ENCODE data around the gene LRCH3.
"Not testable (repeated sequence)": the region's sequence is repeated elsewhere in the genome, so short reads cannot be mapped to it uniquely, and the experiment has no call there.

The LRCH3 gene

GRCh38 chr3:197841789-197842188, 50.7 kb downstream of the LRCH3 start:
- DNase-seq = no peak

DNA sequence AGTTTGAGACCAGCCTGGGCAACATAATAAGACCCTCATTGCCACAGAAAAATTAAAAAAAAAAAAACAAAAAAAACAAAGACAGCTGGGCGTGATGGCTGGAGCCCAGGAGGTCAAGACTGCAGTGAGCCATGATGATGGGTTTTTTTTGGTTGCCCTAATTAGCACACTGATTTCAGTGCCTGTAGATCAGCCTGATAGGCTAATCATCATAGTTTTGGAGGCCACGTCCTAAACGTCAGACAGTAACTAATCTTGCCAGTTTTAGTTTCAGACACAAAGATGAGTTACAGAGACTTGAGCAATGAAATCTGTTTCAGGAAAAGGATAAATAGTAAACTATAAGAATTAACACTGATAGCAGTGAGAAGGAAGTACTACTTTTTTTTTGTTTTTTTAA, 55.4 kb downstream of the LRCH3 start:
- DNase-seq = no peak

DNA sequence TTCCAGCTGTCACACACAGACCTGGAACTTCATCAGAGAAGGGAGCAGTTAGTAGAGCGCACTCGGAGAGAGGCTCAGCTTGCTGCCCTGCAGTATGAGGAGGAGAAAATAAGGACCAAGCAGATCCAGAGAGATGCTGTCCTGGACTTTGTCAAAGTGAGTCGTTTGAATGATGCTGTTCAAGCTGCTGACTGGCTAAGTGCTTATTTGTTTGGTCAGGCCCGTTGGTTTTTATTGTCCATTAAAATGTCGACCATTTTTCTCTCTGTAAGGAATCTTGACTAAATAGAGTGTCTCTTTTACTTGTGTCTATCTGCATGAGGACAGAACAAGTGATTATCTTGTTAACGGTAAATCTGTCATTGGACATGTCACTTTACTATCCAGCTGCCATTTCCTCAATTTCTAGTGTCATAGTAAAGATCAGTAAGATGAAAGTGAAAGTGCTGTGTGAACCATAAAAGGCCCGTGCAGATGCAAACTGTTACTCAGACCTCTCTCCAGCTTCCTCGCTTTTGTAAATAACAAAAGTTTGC, 56.9 kb downstream of the LRCH3 start:
- DNase-seq = peak; percentile 83

DNA sequence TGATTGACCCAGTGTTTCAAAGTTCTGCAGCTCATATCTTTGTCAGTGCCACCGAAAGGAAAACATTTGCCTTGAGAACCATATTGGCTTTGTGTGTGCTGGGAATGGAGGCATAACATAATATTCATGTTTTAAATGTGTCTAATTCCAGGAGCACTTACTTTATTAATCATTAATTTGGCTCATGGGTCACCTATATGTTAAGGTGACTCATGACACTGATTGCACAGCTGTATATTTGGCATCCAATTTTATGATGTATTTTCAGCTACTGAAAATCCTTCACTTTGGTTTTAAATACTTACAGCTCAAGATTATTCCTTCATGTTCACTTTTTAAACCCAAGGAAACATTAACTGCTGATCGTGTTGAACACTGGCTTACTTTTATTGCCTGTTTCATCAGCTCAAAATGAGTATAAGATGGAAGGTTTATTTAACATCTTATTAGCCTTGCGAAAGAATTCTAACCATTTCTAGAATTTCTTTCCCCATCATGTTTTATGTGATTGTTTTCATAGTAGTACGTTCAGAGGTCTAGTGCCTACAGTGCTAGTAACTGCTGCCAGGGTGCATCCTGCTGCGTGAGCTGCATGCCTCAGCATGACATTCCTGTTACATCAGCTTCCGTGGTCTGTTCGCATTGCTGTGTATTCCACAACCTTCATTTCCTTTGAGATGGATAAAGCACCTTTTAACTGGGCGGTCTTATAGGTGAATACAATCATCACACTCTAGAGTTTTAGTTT, 63.7 kb downstream of the LRCH3 start:
- DNase-seq = no peak

DNA sequence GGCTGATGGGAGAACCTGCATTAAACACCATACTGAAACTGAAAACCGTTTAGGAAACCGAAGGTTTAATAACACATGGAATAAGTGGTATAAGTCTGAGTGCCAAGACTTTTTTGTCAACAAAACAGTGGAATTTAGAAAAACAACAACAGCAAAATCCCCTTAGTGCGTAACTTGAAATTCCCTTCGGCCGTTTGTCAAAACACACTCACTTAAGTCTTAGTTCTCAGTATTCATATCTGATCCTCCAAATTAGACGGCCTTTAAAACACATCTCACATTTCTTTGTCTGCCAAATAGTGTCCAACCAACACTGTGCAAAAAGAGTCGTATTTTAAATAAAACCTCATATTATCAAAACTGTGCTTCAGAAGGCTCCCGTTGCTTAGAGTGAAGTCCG, 64.5 kb downstream of the LRCH3 start:
- no peak for DNase-seq

DNA sequence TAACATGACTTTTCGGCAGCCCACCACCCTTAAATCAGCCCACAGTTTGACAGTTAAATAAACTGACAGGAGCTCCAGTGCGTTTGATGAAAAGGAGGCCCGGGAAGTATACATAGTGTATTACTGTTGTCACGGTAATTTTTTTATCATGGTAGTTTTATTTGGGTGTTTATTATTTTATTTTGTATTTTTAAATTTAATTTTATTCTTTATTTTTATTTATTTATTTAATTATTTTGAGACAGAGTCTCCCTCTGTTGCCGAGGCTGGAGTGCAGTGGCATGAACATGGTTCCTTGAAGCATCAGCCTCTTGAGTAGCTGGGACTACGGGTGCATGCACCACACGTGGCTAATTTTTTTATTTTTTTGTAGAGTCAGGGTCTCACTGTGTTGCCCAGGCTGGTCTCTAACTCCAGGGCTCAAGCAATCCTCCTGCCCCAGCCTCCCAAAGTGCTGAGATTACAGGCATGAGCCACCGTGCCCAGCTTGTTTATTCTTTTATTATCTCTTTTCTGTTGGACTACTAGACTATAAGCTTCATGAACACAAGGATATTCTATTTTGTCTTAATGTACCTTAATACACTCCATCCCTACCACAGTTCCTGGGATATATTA, 65.3 kb downstream of the LRCH3 start:
- DNase-seq = no peak

DNA sequence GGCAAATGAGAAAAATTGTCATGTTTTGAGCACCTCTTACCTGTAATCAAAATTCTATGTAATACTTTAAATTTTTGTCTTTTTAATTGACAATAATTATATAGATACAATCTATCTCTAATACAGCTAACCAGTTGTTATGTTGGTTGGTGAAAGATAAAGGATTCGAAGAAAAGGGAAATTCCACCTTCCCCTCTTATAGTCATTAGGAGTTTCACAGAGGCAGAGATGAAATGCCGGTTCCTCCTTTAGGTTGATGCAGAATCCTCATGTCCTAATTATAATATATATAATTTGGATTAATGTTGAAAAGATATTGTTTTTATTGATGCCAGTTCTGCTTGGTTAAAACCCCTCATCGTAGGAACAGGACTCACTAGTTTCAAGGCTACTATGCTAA, 67.1 kb downstream of the LRCH3 start:
- no peak for DNase-seq

DNA sequence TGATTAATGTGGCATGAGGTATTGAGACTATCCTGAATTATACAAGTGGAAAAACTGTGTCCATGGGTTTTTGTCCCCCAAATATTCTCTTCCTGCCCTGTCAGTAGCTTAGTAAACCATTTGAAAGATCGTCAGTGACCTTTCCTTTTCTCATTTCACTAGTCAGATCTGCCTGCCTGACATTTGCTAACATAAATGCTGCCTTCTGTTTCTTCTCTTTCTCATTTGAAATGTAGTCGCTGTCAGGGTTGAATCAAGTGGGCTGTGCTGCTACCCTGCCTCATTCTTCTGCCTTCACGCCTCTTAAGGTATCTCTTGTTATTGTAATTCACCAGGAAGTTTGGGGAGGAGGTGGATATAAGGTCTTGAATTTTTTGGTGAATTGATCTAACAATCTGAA, 67.5 kb downstream of the LRCH3 start:
- DNase-seq = no peak

DNA sequence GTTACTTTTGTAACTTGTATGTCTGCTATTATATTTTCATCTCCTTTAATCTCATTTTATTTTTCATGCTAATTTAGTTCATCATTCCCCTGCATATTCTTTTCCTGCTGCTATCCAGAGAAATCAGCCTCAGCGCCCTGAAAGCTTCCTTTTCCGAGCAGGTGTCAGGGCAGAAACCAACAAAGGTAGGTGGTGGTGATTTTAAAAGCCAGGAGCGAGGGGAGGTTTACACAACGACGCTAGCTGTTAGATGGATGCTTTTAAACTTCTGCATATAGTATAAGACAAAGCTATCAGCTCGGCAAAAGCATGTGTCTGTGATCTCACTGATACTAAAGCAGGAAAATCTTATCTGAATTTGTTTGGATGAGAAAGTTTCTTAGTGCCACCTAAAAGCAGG, 75.0 kb downstream of the LRCH3 start:
- no peak for DNase-seq

GRCh38 chr3:197873329-197873728, 82.3 kb downstream of the LRCH3 start:
- no peak for DNase-seq

- no peak for DNase-seq
These were observed 83.0 kb downstream of the LRCH3 start for GRCh38 chr3:197874064-197874463.

GRCh38 chr3:197874653-197875052, 83.6 kb downstream of the LRCH3 start:
- DNase-seq = no peak

DNA sequence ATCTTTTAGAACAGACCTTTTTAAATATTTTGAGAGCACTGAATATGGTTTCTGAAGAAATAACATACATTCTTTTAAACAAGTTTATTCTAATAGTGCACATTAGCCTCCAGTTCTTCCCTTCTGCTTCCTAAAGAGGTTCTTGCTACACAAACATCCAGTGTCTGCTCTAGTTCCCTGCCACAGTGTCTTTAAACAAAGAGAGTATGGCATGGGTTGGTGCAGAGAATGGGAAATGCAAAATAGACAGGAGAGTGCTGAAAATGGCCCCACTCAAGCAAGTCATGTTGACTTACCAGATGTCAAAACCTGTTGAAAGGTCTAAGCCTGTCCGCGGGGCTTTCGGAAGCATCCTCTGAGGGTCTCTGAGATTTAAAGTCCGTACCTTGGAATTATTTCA, 86.8 kb downstream of the LRCH3 start:
- DNase-seq = no peak

- peak; percentile 50 for DNase-seq
These were observed 87.4 kb downstream of the LRCH3 start for GRCh38 chr3:197878427-197878826.

- no peak for DNase-seq
These were observed 89.6 kb downstream of the LRCH3 start for GRCh38 chr3:197880491-197881269.

- DNase-seq = no peak
These were observed 90.4 kb downstream of the LRCH3 start for GRCh38 chr3:197881270-197881969.

- DNase-seq = no peak
These were observed 90.9 kb downstream of the LRCH3 start for GRCh38 chr3:197881970-197882338.

- peak; percentile 37 for DNase-seq
These were observed 91.5 kb downstream of the LRCH3 start for GRCh38 chr3:197882586-197882985.

- no peak for DNase-seq
These were observed 92.5 kb downstream of the LRCH3 start for GRCh38 chr3:197883541-197883940.

DNA sequence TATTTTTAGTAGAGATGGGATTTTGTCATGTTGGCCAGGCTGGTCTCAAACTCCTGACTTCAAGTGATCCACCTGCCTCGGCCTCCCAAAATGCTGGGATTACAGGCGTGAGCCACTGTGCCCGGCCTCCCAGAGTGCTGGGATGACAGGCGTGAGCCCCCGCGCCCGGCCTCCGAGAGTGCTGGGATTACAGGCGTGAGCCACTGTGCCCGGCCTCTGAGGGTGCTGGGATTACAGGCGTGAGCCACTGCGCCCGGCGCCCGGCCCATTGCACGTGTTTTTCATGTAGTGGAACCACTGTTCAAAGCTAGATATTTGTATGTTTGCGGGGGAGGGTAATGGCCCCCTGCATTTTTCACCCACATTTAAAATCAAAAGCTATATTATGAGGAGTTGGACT, 93.3 kb downstream of the LRCH3 start:
- not testable (repeated sequence) for DNase-seq

GRCh38 chr3:197886052-197886451, 95.0 kb downstream of the LRCH3 start:
- DNase-seq = not testable (repeated sequence)

DNA sequence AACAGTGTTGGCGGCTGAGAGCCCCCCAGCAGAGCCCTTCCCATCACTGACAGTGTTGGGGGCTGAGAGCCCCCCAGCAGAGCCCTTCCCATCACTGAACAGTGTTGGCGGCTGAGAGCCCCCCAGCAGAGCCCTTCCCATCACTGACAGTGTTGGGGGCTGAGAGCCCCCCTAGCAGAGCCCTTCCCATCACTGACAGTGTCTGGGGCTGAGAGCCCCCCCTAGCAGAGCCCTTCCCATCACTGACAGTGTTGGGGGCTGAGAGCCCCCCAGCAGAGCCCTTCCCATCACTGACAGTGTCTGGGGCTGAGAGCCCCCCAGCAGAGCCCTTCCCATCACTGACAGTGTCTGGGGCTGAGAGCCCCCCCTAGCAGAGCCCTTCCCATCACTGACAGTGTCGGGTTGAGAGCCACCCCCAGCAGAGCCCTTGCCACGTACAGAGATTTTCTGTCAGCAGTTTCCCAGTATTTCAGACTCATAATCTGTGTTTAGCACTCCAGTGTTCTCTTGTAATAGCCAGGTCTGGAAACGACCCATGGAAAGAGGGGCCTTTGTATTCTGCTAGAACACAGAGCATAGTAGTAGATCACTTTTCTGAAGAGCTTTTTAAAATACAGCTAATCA, 96.5 kb downstream of the LRCH3 start:
- not testable (repeated sequence) for DNase-seq

DNA sequence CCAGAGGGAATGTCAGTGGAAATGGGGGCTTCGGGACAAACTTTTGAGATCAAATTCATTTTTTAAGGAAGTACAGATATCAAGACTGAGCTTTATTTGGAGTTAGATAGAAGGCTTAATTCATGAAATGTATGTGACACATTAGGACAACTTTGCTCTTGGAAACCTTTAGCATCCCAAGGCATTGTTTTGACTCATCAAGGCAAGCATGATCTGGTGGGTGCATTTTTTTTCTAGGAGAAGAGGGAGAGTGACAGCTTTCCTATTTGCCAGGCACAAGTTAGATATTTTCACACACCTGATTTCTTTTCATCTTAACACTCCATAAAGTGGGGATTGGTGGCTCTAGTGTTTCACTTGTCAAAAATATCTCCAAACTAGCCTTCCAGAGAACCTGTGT, 97.5 kb downstream of the LRCH3 start:
- DNase-seq = no peak

All from OCI-M1 (cell line).